Subcutaneous abdominal adipose tissue (tissue), 5 donors: ENCODE data around the gene SCT.

Experiments
- H3K27ac ChIP-seq: one replicate; pipeline ENCODE4 v1.7.0; 2013; ENCODE audit warnings: low read depth, mild to moderate bottlenecking, inconsistent platforms, low read length, moderate library complexity
- H3K27me3 ChIP-seq, 5 donors: one replicate each; pipeline ENCODE4 v1.7.0; 2013; ENCODE audit warnings: low read length in 5 of 5, inconsistent platforms in 1 of 5; ENCODE audit not compliant: control insufficient read depth in 5 of 5, insufficient read depth in 4 of 5
- H3K36me3 ChIP-seq, 5 donors: one replicate each; pipeline ENCODE4 v1.7.0; 2013; ENCODE audit warnings: low read length in 5 of 5; ENCODE audit not compliant: control insufficient read depth in 5 of 5, insufficient read depth in 5 of 5
- H3K4me1 ChIP-seq, 5 donors: one replicate each; pipeline ENCODE4 v1.7.0; 2013; ENCODE audit warnings: low read length in 5 of 5, mild to moderate bottlenecking in 3 of 5, moderate library complexity in 1 of 5; ENCODE audit not compliant: control insufficient read depth in 5 of 5, insufficient read depth in 5 of 5
- H3K4me3 ChIP-seq, 5 donors: one replicate each; pipeline ENCODE4 v1.7.0; 2013; ENCODE audit warnings: low read length in 5 of 5, low read depth in 1 of 5
- H3K9ac ChIP-seq, 5 donors: one replicate each; pipeline ENCODE4 v1.7.0; 2013; ENCODE audit warnings: low read length in 5 of 5, mild to moderate bottlenecking in 4 of 5, moderate library complexity in 3 of 5
- H3K9me3 ChIP-seq, 5 donors: one replicate each; pipeline ENCODE4 v1.7.0; 2013; ENCODE audit warnings: low read length in 5 of 5; ENCODE audit not compliant: control insufficient read depth in 5 of 5
- donor health status: healthy.
- donor health status: healthy.
- donor health status: healthy.
- donor health status: healthy.
- donor health status: healthy.

Gene SCT

DNA sequence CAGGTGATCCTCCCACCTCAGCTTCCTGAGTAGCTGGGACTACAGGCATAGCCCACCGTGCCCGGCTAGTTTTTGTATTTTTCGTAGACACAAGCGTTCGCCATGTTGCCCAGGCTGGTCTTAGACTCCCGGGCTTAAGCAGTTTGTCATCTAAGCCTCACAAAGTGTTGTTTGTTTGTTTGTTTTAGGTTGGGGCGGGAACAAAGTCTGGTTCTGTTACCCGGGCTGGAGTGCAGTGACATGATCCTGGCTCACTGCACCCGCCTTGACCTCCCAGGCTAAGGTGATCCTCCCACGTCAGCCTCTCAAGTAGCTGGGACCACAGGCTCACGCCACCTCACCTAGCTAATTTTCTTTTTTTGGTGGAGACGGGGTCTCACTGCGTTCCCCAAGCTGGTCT, 23.8 kb downstream of the SCT start:
- peaks cover 0 to 2% (median 0%) of the 10 kb centered on the region in 5 donors for H3K4me1 ChIP-seq
- H3K9me3 ChIP-seq: no peaks in the 10 kb centered on the region
- no peaks in the 10 kb centered on the region for H3K27me3 ChIP-seq
- peaks cover 0 to 94% (median 86%) of the 10 kb centered on the region in 5 donors for H3K36me3 ChIP-seq
- no peak overlapping the region for H3K4me3 ChIP-seq
- H3K9ac ChIP-seq: no peak overlapping the region
- H3K27ac ChIP-seq: no peak overlapping the region

DNA sequence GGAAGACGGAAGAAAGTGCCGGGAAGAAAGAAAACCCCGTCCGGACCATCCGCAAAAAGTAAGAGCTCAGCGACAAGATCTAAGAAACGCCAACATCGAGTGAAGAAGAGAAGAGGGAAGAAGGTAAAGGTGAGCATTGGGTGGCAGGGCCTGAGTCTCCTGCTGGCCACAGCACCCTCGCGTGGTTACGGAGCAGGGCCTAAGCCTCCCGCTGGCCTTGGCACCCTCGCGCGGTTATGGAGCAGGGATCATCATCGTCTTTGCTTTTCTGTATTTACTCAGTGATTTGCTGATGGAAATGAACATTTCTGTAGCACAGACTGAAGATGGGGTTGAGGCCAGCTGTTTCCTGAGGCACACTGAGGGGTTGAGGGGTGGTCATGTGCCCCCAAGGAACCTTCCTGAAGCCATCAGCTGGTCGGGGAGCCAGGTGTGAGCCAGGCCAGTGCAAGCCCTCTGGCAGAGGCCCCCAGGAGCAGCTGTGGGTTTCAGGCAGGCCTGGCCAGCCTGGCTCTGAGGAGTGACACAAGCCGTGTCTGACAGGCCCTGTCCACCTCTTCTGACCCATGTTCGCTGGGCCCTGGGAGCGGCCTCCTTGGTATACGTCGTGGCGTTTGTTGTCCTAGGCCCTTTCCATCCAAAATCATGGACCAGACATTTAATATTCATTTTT, 25.3 kb downstream of the SCT start:
- Histone ChIP-seq H3K4me3 (no peak overlapping the region), H3K36me3 (peaks cover 0 to 92% (median 85%) of the 10 kb centered on the region in 5 donors)

DNA sequence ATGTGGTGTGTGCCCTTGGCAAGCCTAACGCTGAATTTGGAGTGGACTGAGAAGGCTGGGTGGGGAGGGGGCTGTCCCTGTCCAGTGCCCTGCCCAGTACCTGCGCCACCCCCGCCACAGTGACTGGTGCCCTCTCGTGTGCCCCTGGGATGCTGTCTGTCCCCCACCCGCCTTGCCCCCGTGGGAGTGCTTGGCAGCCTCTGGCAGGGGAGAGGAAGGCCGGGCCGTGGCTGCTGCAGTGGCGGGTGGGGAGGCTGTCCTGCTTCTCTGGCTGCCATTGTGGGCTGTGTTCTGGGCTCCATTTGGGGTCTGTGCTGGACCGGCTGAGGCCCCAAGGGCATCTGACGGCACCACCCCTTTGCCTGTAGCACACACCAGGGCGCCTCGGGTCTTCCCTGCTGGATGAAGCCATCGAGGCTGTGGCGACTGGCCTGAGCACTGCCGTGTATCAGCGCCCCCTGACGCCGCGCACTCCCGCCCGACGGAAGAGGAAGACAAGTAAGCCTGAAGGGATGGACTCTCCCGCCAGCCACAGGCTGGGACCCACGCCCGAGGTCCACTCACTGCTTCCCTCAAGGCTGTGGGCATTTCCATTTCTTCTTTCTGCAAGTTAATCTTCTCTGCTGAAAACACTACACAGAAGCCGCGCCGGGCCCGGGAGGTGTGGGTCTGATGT, 28.8 kb downstream of the SCT start:
- H3K27me3 ChIP-seq: no peaks in the 10 kb centered on the region
- peaks cover 0 to 92% (median 84%) of the 10 kb centered on the region in 5 donors for H3K36me3 ChIP-seq
- no peak overlapping the region for H3K4me3 ChIP-seq
- H3K27ac ChIP-seq: no peak overlapping the region
- H3K9me3 ChIP-seq: no peaks in the 10 kb centered on the region
- H3K9ac ChIP-seq: no peak overlapping the region
- no peaks in the 10 kb centered on the region for H3K4me1 ChIP-seq

More for the DNA sequence above, 25.3 kb downstream of the SCT start:
- no peak overlapping the region for H3K9ac ChIP-seq
- H3K9me3 ChIP-seq: no peaks in the 10 kb centered on the region
- no peaks in the 10 kb centered on the region for H3K4me1 ChIP-seq
- no peak overlapping the region for H3K27ac ChIP-seq
- H3K27me3 ChIP-seq: no peaks in the 10 kb centered on the region

DNA sequence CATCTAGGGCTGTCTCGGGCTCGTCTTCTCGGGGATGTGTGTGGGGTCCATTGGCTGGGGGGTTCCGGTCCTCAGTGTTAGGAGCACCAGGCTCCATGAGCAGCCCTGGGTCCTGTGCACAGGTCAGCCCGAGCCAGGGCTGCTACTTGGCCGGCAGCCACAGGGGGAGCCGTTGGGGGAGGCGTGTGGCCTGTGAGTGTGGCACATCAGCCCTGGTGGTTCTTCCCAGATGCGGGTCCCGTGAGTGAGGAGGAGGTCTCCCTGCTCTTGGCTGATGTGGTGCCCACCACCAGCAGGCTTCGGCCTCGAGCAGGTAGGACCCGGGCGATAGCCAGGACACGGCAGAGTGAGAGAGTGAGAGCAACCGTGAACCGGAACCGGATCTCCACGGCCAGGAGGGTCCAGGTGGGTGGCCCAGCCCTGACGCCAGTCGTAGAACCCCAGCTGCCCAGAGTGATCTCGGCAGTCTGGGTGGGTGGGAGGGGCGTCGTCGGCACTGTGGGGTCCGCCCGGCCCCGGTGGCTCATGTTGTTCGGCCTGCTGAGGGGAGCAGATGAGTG, 29.7 kb downstream of the SCT start:
- Histone ChIP-seq H3K27ac (no peak overlapping the region), H3K36me3 (peaks cover 0 to 92% (median 86%) of the 10 kb centered on the region in 5 donors), H3K9me3 (no peaks in the 10 kb centered on the region)

DNA sequence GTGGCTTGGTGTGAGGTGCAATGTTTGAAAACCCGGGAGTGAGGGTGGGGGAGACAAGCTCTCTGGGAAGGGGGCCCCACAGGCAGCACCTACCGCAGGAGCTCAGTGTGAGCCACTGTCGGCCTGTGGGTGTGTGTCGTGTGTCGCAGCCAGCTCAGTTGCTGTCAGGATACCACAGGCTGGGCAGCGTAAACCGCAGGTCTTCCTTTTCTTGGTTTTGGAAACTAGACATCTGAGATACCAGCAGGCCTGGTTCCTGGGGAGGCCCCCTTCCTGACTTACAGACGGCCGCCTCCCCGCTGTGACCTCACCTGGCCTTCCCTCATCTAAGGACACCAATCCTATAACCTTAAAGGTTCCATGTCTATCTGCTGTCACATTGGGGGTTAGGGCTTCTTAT, 30.6 kb downstream of the SCT start:
- Histone ChIP-seq H3K9me3 (no peaks in the 10 kb centered on the region), H3K27ac (no peak overlapping the region), H3K36me3 (peaks cover 0 to 91% (median 83%) of the 10 kb centered on the region in 5 donors), H3K9ac (no peak overlapping the region), H3K27me3 (no peaks in the 10 kb centered on the region), H3K4me1 (no peaks in the 10 kb centered on the region), H3K4me3 (no peak overlapping the region)

More for the DNA sequence above, 29.7 kb downstream of the SCT start:
- Histone ChIP-seq H3K9ac (no peak overlapping the region), H3K4me1 (no peaks in the 10 kb centered on the region), H3K27me3 (no peaks in the 10 kb centered on the region), H3K4me3 (no peak overlapping the region)

DNA sequence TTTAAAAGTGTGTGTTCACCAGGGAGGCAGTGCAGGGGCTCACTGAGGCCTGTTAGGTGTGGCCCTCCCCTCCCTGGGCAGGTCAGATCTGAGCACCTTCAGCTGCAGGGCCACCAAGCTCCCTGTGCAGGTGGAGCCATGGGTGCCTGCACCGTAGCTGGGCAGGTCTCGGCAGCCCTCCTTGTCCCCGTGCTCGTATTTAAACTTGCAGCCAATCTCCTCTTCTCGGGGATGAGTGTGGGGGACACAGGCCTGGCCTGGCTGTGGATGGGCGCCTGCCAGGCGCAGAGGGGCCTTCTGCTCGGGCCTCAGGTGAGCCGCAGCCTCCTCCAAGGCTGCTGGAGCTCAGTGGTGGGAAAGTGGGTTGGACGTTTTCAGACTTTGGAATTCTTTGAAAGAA, 31.6 kb downstream of the SCT start:
- Histone ChIP-seq H3K36me3 (peaks cover 0 to 94% (median 85%) of the 10 kb centered on the region in 5 donors), H3K9ac (no peak overlapping the region)

DNA sequence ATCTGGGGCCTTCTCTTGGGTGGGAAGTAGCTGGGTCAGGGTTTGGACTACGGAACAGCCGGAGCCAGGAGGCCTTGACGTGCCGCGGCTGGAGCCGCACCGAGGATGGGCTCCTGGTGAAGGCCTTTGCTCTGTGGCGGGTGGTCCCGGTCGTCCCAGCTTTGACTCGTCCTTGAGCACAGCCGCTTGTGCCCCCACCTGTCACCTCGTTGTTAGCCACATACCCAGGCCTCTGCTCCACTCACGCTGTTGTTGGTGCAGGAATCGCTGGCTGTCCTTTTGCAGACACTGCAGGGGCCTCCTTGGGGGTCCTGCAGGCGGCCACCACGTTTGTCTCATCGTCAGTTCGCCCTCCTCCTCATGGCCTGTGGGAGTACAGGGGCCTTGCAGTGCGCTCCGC, 33.6 kb downstream of the SCT start:
- no peaks in the 10 kb centered on the region for H3K9me3 ChIP-seq
- H3K27me3 ChIP-seq: no peaks in the 10 kb centered on the region
- no peak overlapping the region for H3K27ac ChIP-seq
- H3K9ac ChIP-seq: no peak overlapping the region
- peaks cover 0 to 93% (median 85%) of the 10 kb centered on the region in 5 donors for H3K36me3 ChIP-seq
- no peaks in the 10 kb centered on the region for H3K4me1 ChIP-seq
- H3K4me3 ChIP-seq: no peak overlapping the region

More for the DNA sequence above, 31.6 kb downstream of the SCT start:
- no peaks in the 10 kb centered on the region for H3K27me3 ChIP-seq
- no peaks in the 10 kb centered on the region for H3K4me1 ChIP-seq
- H3K9me3 ChIP-seq: no peaks in the 10 kb centered on the region
- H3K27ac ChIP-seq: no peak overlapping the region
- H3K4me3 ChIP-seq: no peak overlapping the region

DNA sequence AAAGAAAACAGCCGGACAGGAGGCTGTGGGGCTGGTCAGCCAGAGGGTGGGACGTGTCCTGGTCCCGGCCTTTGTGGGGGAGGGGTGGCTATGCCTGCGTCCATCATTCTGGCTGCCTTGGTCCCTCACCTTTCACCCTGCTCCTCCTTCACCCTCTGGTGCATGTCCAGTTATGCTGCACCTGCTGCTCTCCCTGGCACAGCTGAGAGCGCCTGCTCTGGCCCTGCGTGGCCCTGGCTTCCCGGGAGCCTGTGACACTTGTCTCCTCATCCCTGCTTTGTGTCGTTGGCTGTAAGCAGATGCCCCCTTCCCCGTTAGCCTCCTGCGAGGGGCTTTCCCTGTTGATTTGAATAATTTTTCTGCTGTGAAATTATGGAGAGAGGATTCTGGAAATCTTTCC, 34.1 kb downstream of the SCT start:
- Histone ChIP-seq H3K27me3 (no peaks in the 10 kb centered on the region), H3K9ac (no peak overlapping the region), H3K4me1 (peaks cover 0 to 2% (median 0%) of the 10 kb centered on the region in 5 donors), H3K27ac (no peak overlapping the region), H3K4me3 (no peak overlapping the region), H3K9me3 (no peaks in the 10 kb centered on the region), H3K36me3 (peaks cover 0 to 93% (median 82%) of the 10 kb centered on the region in 5 donors)

DNA sequence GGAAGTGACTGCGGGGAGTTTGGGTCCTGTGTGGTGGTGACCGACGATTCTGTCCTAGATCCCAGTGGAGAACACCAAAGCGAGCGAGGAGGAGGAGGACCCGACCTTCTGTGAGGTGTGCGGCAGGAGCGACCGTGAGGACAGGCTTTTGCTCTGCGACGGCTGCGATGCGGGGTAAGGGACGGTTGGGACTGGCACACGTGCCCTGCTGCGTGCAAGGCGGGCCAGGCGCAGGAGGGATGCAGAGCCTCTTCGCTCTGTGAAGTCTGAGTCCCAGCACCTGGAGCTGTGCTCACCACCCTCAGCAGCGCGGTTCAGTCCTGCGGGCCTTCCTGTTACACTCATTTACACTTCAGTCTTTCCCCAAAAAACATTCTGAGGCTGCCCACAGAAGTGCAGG, 34.5 kb downstream of the SCT start:
- H3K9me3 ChIP-seq: no peaks in the 10 kb centered on the region
- H3K4me3 ChIP-seq: no peak overlapping the region
- peaks cover 0 to 93% (median 82%) of the 10 kb centered on the region in 5 donors for H3K36me3 ChIP-seq
- H3K4me1 ChIP-seq: peaks cover 0 to 5% (median 0%) of the 10 kb centered on the region in 5 donors
- no peaks in the 10 kb centered on the region for H3K27me3 ChIP-seq
- no peak overlapping the region for H3K27ac ChIP-seq
- H3K9ac ChIP-seq: no peak overlapping the region

DNA sequence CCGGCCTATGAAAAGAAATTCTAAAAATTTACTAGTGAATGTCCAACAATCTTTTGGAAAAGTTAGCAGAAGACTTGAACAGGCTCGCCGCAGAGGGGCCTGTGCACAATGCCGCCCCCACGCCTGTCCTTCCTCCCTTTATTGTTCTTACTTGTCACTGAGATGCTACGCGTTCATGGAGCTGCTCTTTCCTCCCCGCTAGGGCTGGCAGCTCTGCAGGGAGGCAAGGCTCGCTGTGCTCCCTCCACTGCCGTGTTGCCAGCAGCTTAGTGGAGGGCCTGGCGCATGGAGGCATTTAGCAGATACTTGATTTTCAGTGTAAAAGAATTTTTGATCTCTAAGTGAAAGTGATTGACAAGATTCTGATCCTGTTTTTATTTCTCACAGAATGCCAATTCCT, 36.0 kb downstream of the SCT start:
- Histone ChIP-seq H3K4me1 (peaks cover 0 to 5% (median 0%) of the 10 kb centered on the region in 5 donors), H3K9ac (no peak overlapping the region), H3K27ac (no peak overlapping the region), H3K27me3 (no peaks in the 10 kb centered on the region), H3K4me3 (no peak overlapping the region), H3K36me3 (peaks cover 0 to 94% (median 82%) of the 10 kb centered on the region in 5 donors), H3K9me3 (no peaks in the 10 kb centered on the region)
